Effector memory CD4-positive, alpha-beta T cell (primary cell): ENCODE data around the gene SLC25A33.

Source experiments
- DNase-seq, 3 donors: peaks; one replicate each; pipeline ENCODE4 v3.0.0-alpha.2; 2020
- H3K27ac ChIP-seq: 2 replicates; pipeline ENCODE4 v1.7.0; 2013; ENCODE audit warnings: mild to moderate bottlenecking, low read length, moderate library complexity; ENCODE audit not compliant: insufficient read depth, poor library complexity, severe bottlenecking
- H3K27me3 ChIP-seq: replicated peaks from 2 replicates; pipeline ENCODE4 v1.7.0; 2013; ENCODE audit warnings: mild to moderate bottlenecking, low read length; ENCODE audit not compliant: insufficient read depth, control insufficient read depth, poor library complexity, severe bottlenecking
- H3K36me3 ChIP-seq: 2 replicates; pipeline ENCODE4 v1.7.0; 2013; ENCODE audit warnings: mild to moderate bottlenecking, low read length, moderate library complexity; ENCODE audit not compliant: control insufficient read depth, insufficient read depth
- H3K4me1 ChIP-seq: 2 replicates; pipeline ENCODE4 v1.7.0; 2013; ENCODE audit warnings: low read length, mild to moderate bottlenecking; ENCODE audit not compliant: control insufficient read depth, insufficient read depth, poor library complexity, severe bottlenecking
- H3K4me3 ChIP-seq: 2 replicates; pipeline ENCODE4 v1.7.0; 2013; ENCODE audit warnings: low read length, low read depth, mild to moderate bottlenecking; ENCODE audit not compliant: insufficient read depth, poor library complexity, severe bottlenecking
- H3K9me3 ChIP-seq: 2 replicates; pipeline ENCODE4 v1.7.0; 2013; ENCODE audit warnings: mild to moderate bottlenecking, low read length, moderate library complexity; ENCODE audit not compliant: control insufficient read depth
- total RNA-seq, 3 donors: gene quantifications; one replicate each; lab custom pipeline; 2026; lab: John Stamatoyannopoulos, UW

Gene SLC25A33, protein sequence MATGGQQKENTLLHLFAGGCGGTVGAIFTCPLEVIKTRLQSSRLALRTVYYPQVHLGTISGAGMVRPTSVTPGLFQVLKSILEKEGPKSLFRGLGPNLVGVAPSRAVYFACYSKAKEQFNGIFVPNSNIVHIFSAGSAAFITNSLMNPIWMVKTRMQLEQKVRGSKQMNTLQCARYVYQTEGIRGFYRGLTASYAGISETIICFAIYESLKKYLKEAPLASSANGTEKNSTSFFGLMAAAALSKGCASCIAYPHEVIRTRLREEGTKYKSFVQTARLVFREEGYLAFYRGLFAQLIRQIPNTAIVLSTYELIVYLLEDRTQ
- 9.5 to 15.5 (median 14.5) reads per million in 3 donors for total RNA-seq

DNA sequence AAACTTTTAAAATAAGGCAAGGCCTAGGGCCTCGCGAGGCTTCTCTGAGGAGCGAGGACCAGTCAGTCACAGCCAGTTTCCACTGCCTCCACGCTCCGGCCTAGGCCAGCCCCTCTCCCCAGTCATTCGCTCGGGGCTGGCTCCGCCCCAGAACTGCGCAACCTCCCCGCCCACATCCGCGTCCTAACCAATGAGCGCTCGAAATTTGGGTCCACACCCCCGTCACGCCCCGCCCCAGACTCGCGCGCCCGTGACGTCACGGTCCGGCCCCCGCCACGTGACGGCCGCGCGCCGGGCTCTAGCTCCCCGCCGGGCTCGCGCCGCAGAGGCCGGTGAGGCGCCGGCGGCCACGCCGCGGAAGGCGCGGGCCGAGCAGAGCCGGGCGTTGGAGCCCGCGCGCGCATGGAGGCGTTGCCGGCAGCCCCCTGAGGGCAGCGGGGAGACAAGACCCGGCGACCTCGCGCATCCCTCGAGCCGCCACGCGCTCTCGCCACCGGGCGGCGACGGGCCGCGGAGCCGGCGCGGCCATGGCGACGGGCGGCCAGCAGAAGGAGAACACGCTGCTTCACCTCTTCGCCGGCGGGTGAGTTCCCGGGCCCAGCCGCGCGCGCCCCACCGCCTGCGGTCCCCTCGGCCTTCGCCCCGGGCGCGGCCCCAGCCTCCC is at the start of gene SLC25A33:
Gene SLC25A33 (plus strand): TSS at position 301 of the 664 bp plus-strand sequence. CDS start 227 bp downstream, at position 528.
- peak; percentile 92 to 95 (median 95) for DNase-seq
- Histone ChIP-seq H3K27ac (peak within 1 kb of the TSS; percentile 53), H3K27me3 (no peaks in the 10 kb centered on the region), H3K36me3 (no peaks in the 10 kb centered on the region), H3K4me1 (peaks cover 10% of the 10 kb centered on the region), H3K4me3 (peak within 1 kb of the TSS; percentile 73), H3K9me3 (no peaks in the 10 kb centered on the region)

GRCh38 chr1:9490605-9491339 is 48.5 kb upstream of the SLC25A33 start:
- Histone ChIP-seq H3K4me1 (peaks cover 7% of the 10 kb centered on the region), H3K36me3 (no peaks in the 10 kb centered on the region), H3K4me3 (no peak overlapping the region)

GRCh38 chr1:9493326-9493725 is 45.9 kb upstream of the SLC25A33 start:
- no peaks in the 10 kb centered on the region for H3K36me3 ChIP-seq
- DNase-seq, result no peak

More at GRCh38 chr1:9490605-9491339, 48.5 kb upstream of the SLC25A33 start:
- Histone ChIP-seq H3K27me3 (no peaks in the 10 kb centered on the region), H3K9me3 (no peaks in the 10 kb centered on the region), H3K27ac (no peak overlapping the region)
- DNase-seq, result peak; percentile 54 to 74 (median 65)

DNA sequence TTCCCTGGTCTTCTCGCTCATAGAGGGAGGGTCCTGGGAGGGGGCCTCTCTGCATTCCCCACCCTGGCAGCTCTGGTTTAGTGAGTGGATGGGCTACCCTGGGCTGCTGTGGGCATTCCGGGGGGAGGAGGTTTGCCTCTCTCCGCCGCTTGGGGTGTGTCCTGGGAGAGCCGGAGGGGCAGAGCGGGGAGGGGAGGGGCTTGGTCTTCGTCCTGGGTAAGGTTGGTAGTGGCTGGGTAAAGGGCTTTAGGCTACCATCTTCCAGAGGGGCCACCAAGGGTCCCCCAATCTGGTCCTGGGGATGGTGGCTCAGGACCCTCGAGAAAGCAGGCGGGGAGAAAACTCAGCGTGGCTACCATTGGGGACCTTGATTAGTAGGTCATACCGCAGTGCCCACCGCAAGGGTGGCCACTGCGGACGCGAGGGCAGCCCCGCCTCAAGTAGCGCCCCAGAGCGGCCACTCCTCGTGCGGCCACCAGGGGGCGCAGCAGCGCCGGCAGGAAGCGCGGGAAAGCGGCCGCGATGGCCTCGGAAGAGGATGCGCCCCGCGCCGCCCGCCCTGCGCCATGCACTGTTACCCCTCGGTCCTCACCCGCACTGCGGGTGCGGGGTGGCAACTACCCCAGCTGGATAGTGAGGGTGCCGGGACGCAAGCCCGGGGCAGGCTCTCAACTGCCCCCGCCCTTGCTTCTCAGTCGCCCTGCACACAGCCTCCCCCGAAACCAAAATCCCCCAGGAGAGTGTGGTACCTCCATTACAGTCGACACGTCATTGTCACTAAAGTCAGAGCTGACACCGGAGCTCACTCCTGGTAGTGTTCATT is 44.1 kb upstream of the SLC25A33 start:
- Histone ChIP-seq H3K27ac (no peak overlapping the region), H3K4me1 (peaks cover 7% of the 10 kb centered on the region), H3K27me3 (no peaks in the 10 kb centered on the region), H3K4me3 (peak overlapping the region; percentile 42), H3K36me3 (no peaks in the 10 kb centered on the region), H3K9me3 (no peaks in the 10 kb centered on the region)
- peak; percentile 18 to 48 (median 29) for DNase-seq

More at GRCh38 chr1:9493326-9493725, 45.9 kb upstream of the SLC25A33 start:
- no peak overlapping the region for H3K27ac ChIP-seq
- no peak overlapping the region for H3K4me3 ChIP-seq
- H3K4me1 ChIP-seq, result peaks cover 7% of the 10 kb centered on the region
- no peaks in the 10 kb centered on the region for H3K27me3 ChIP-seq
- no peaks in the 10 kb centered on the region for H3K9me3 ChIP-seq

DNA sequence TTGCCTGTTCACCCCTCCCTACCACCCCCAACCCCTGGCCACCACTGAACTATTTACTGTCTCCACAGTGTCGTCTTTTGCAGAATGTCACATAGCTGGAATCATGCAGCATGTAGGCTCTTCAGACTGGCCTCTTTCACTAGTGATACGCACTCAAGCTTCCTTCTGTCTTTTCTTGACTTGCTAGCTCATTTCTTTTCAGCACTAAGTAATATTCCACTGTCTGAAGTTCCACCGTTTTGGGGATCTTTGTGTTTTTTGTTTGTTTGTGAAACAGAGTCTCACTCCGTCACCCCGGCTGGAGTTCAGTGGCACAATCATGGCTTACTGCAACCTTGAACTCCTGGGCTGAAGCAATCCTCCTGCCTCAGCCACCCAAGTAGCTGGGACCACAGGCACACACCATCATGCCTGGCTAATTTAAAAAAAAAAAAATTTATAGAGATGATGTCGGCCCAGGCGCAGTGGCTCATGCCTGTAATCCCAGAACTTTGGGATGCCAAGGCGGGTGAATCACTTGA is 43.4 kb upstream of the SLC25A33 start:
- peaks cover 6% of the 10 kb centered on the region for H3K4me1 ChIP-seq
- H3K36me3 ChIP-seq, result no peaks in the 10 kb centered on the region

GRCh38 chr1:9500756-9501754 is 38.2 kb upstream of the SLC25A33 start:
- H3K9me3 ChIP-seq, result no peaks in the 10 kb centered on the region
- H3K4me3 ChIP-seq, result no peak overlapping the region

More for the DNA sequence above, 43.4 kb upstream of the SLC25A33 start:
- H3K4me3 ChIP-seq, result no peak overlapping the region
- H3K9me3 ChIP-seq, result no peaks in the 10 kb centered on the region
- H3K27me3 ChIP-seq, result no peaks in the 10 kb centered on the region
- DNase-seq, result no peak
- no peak overlapping the region for H3K27ac ChIP-seq

DNA sequence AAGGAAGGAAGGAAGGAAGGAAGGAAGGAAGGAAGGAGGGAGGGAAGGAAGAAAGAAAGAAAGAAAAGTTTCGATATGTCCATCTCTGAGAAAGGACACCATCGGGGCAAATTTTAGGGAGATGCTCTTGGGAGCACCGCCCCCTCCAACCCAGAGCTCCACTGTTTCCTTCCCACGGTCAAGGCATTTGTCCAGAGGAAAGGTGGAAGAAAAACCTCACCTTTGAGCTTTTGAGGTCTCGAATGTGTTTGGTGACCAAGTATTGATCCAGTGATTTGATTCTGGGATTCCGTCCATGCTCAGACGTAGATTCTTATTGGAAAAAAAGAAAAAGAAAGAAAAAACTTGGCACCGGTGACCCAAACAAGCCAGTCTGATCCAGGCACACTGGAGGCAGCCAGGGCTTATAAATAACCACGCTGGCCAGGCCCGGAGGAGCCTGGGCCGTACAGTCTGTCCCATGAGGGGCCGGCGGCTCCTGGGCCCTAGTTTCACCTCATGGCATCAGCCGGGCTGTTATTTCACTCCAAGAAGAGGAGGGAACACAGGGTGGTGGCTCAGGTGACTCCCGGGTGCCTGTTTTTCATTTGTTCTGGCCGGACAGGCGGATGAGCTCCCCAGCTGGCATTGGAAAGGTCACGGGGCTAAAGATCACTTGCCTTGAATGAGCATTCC is 36.1 kb upstream of the SLC25A33 start:
- Histone ChIP-seq H3K9me3 (no peaks in the 10 kb centered on the region), H3K27ac (no peak overlapping the region), H3K27me3 (no peaks in the 10 kb centered on the region), H3K4me3 (no peak overlapping the region), H3K36me3 (no peaks in the 10 kb centered on the region), H3K4me1 (no peaks in the 10 kb centered on the region)
- DNase-seq, result no peak

More at GRCh38 chr1:9500756-9501754, 38.2 kb upstream of the SLC25A33 start:
- no peak for DNase-seq
- H3K27ac ChIP-seq, result no peak overlapping the region
- no peaks in the 10 kb centered on the region for H3K36me3 ChIP-seq
- no peaks in the 10 kb centered on the region for H3K27me3 ChIP-seq
- no peaks in the 10 kb centered on the region for H3K4me1 ChIP-seq

DNA sequence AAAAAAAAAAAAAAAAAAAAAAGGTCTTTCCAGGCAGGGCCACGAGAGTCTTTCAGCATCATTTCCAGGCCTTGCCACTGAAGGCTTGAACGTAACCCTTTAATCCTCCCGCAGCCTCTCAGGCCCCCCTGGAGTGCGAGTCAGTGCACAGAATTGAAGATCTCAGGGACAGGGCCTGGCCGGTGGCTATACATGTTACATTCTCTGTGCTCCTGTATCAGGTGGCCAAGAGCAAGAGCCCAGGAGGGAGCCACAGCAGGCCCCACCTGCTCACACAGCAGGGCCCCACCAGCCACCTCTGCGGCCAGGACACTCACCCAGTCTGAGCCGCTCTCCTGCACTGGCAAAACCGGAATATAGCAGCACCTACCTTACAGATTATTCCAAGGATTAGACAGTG is 34.1 kb upstream of the SLC25A33 start:
- no peaks in the 10 kb centered on the region for H3K9me3 ChIP-seq
- H3K27ac ChIP-seq, result no peak overlapping the region
- no peaks in the 10 kb centered on the region for H3K27me3 ChIP-seq
- no peak for DNase-seq
- H3K4me3 ChIP-seq, result no peak overlapping the region
- H3K36me3 ChIP-seq, result no peaks in the 10 kb centered on the region
- H3K4me1 ChIP-seq, result no peaks in the 10 kb centered on the region
